SK-N-SH treated with all-trans-retinoic acid at 6 μM for 48 hours (cell line): ENCODE data around the gene CALM3.
"Not testable (repeated sequence)": the region's sequence is repeated elsewhere in the genome, so short reads cannot be mapped to it uniquely, and the experiment has no call there.

Experiments
- ATAC-seq: fragments of 200-7000 bp; cut with Tn5 transposase; 3 replicates; pipeline ENCODE4 v1.9.1; 2020; ENCODE audit warnings: mild to moderate bottlenecking, moderate library complexity
- ARNTL ChIP-seq: fragments of 450-650 bp; formaldehyde crosslinking; IDR thresholded peaks from 2 replicates; pipeline ENCODE4 v1.5.0; 2020; ENCODE audit warnings: low read depth, mild to moderate bottlenecking, moderate library complexity, borderline replicate concordance
- BACH2 ChIP-seq: fragments of 250-450 bp; sonication (Bioruptor Pico); IDR thresholded peaks from 2 replicates; pipeline ENCODE4 v1.9.0; 2021; ENCODE audit warnings: mild to moderate bottlenecking, borderline replicate concordance
- CREB5 ChIP-seq: fragments of 250-450 bp; sonication (Bioruptor Pico); IDR thresholded peaks from 2 replicates; pipeline ENCODE4 v1.5.1; 2020; ENCODE audit warnings: low read depth, mild to moderate bottlenecking, moderate library complexity
- CSDC2 ChIP-seq: fragments of 250-450 bp; sonication (Bioruptor Pico); IDR thresholded peaks from 2 replicates; pipeline ENCODE4 v1.5.0; 2020; ENCODE audit warnings: mild to moderate bottlenecking, moderate library complexity
- ESRRG ChIP-seq: fragments of 250-450 bp; sonication (Bioruptor Pico); IDR thresholded peaks from 2 replicates; pipeline ENCODE4 v1.6.1; 2021; ENCODE audit warnings: mild to moderate bottlenecking
- GLIS3 ChIP-seq: fragments of 250-450 bp; sonication (Bioruptor Pico); IDR thresholded peaks from 2 replicates; pipeline ENCODE4 v1.5.0; 2020; ENCODE audit warnings: mild to moderate bottlenecking, moderate library complexity
- ISL1 ChIP-seq: fragments of 250-450 bp; sonication (Bioruptor Pico); IDR thresholded peaks from 2 replicates; pipeline ENCODE4 v2.1.2; 2022; ENCODE audit warnings: mild to moderate bottlenecking, moderate library complexity
- PATZ1 ChIP-seq: fragments of 250-450 bp; sonication (Bioruptor Pico); IDR thresholded peaks from 2 replicates; pipeline ENCODE4 v1.8.0; 2020; ENCODE audit warnings: mild to moderate bottlenecking, moderate library complexity, borderline replicate concordance
- POU6F1 ChIP-seq: fragments of 250-450 bp; sonication (Bioruptor Pico); IDR thresholded peaks from 2 replicates; pipeline ENCODE4 v1.8.0; 2021; ENCODE audit warnings: low read depth, mild to moderate bottlenecking, moderate library complexity, borderline replicate concordance
- PPARA ChIP-seq: fragments of 250-450 bp; sonication (Bioruptor Pico); IDR thresholded peaks from 2 replicates; pipeline ENCODE4 v1.5.0; 2020; ENCODE audit warnings: mild to moderate bottlenecking, borderline replicate concordance
- SNAI2 ChIP-seq: fragments of 250-450 bp; sonication (Bioruptor Pico); IDR thresholded peaks from 2 replicates; pipeline ENCODE4 v1.5.0; 2020; ENCODE audit warnings: mild to moderate bottlenecking, moderate library complexity
- TCF4 ChIP-seq: fragments of 250-450 bp; sonication (Bioruptor Pico); IDR thresholded peaks from 2 replicates; pipeline ENCODE4 v1.8.0; 2021; ENCODE audit warnings: mild to moderate bottlenecking, moderate library complexity, borderline replicate concordance
- TOX ChIP-seq: fragments of 250-450 bp; sonication (Bioruptor Pico); IDR thresholded peaks from 2 replicates; pipeline ENCODE4 v1.8.0; 2021; ENCODE audit warnings: mild to moderate bottlenecking, moderate library complexity, borderline replicate concordance
- TSHZ2 ChIP-seq: fragments of 250-450 bp; sonication (Bioruptor Pico); IDR thresholded peaks from 2 replicates; pipeline ENCODE4 v1.5.0; 2020; ENCODE audit warnings: mild to moderate bottlenecking, moderate library complexity
- ZC3H10 ChIP-seq: fragments of 250-450 bp; sonication (Bioruptor Pico); IDR thresholded peaks from 2 replicates; pipeline ENCODE4 v1.5.1; 2021; ENCODE audit warnings: mild to moderate bottlenecking, moderate library complexity
- ZFP3 ChIP-seq: fragments of 250-450 bp; sonication (Bioruptor Pico); IDR thresholded peaks from 2 replicates; pipeline ENCODE4 v1.5.0; 2020; ENCODE audit warnings: mild to moderate bottlenecking, moderate library complexity
- ZFP30 ChIP-seq: fragments of 450-650 bp; formaldehyde crosslinking; IDR thresholded peaks from 2 replicates; pipeline ENCODE4 v1.5.0; 2022; ENCODE audit warnings: mild to moderate bottlenecking, moderate library complexity
- ZNF565 ChIP-seq: fragments of 450-650 bp; formaldehyde crosslinking; conservative IDR thresholded peaks from 2 replicates; pipeline ENCODE4 v1.5.0; 2020; ENCODE audit warnings: low read depth, mild to moderate bottlenecking, moderate library complexity
- ZNF70 ChIP-seq: fragments of 450-650 bp; formaldehyde crosslinking; IDR thresholded peaks from 2 replicates; pipeline ENCODE4 v1.5.0; 2020; ENCODE audit warnings: mild to moderate bottlenecking, moderate library complexity
- ZNF8 ChIP-seq: fragments of 450-650 bp; formaldehyde crosslinking; IDR thresholded peaks from 2 replicates; pipeline ENCODE4 v1.5.0; 2020; ENCODE audit warnings: mild to moderate bottlenecking, moderate library complexity

Gene CALM3

GRCh38 chr19:46555628-46556280 is 45.4 kb upstream of the CALM3 start:
- ATAC-seq: no peak
- no peak for TF ChIP-seq ZFP3 (CRISPR knock-in tag)
- TF ChIP-seq PPARA (CRISPR knock-in tag): no peak
- no peak for TF ChIP-seq TOX (CRISPR knock-in tag)
- no peak for TF ChIP-seq ESRRG (CRISPR knock-in tag)
- TF ChIP-seq PATZ1: no peak
- no peak for TF ChIP-seq ZNF8 (CRISPR knock-in tag)
- no peak for TF ChIP-seq ISL1 (CRISPR knock-in tag)
- no peak for TF ChIP-seq TCF4 (CRISPR knock-in tag)
- TF ChIP-seq ZNF70 (CRISPR knock-in tag): no peak
- no peak for TF ChIP-seq TSHZ2 (CRISPR knock-in tag)
- TF ChIP-seq ZC3H10 (CRISPR knock-in tag): no peak
- TF ChIP-seq SNAI2 (CRISPR knock-in tag): no peak
- TF ChIP-seq, all 23 proteins: peak for 0

DNA sequence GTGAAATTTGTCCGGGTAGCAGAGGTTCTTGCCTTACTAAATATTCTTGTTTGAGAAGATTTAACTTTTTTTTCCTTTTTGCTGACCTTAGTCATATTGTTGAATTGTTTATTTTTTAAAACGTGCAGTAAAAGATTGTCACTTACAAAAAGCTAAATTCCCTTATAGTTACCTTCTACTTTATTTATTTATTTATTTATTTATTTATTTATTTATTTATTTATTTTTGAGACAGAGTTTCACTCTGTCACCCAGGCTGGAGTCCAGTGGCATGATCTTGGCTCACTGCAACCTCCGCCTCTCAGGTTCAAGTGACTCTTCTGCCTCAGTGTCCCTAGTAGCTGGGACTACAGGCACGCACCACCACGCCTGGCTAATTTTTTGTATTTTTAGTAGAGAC is 44.7 kb upstream of the CALM3 start:
- ATAC-seq: not testable (repeated sequence)

DNA sequence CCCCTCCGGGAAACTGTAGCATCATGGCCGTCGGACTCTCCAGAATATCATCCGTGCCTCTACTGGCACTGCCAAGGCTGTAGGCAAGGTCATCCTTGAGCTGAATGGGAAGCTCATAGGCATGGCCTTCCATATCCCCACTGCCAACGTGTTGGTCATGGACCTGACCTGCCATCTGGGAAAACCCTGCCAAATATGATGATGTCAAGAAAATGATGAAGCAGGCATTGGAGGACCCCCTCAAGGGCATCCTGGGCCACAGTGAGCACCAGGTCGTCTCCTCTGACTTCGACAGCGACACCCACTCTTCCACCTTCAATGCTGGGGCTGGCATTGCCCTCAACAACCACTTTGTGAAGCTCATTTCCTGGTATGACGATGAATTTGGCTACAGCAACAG is 41.9 kb upstream of the CALM3 start:
- no peak for TF ChIP-seq ZFP30 (CRISPR knock-in tag)

DNA sequence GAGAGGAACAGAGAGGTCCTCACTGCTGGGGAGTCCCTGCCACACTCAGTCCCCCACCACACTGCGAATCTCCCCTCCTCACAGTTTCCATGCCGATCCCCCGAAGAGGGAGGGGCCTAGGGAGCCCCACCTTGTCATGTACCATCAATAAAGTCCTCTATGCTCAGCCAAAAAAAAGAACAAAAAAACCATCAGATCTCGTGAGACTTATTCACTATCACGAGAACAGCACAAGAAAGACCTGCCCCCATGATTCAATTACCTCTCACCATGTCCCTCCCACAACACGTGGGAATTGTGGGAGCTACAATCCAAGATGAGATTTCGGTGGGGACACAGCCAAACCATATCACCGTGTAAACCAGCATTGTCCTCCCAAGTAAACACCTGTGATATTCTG is 41.5 kb upstream of the CALM3 start:
- ATAC-seq: not testable (repeated sequence)

More for the DNA sequence above, 41.9 kb upstream of the CALM3 start:
- no peak for ATAC-seq

GRCh38 chr19:46564701-46565100 is 36.4 kb upstream of the CALM3 start:
- no peak for TF ChIP-seq CREB5
- no peak for TF ChIP-seq ARNTL
- no peak for TF ChIP-seq PATZ1
- no peak for TF ChIP-seq BACH2
- TF ChIP-seq ESRRG (CRISPR knock-in tag): no peak
- no peak for TF ChIP-seq TSHZ2 (CRISPR knock-in tag)
- TF ChIP-seq ZFP30 (CRISPR knock-in tag): no peak
- no peak for TF ChIP-seq ZNF8 (CRISPR knock-in tag)
- no peak for TF ChIP-seq PPARA (CRISPR knock-in tag)
- no peak for TF ChIP-seq TCF4 (CRISPR knock-in tag)
- TF ChIP-seq SNAI2 (CRISPR knock-in tag): no peak
- TF ChIP-seq ZC3H10 (CRISPR knock-in tag): no peak
- TF ChIP-seq POU6F1 (CRISPR knock-in tag): no peak
- no peak for TF ChIP-seq TOX (CRISPR knock-in tag)
- TF ChIP-seq GLIS3 (CRISPR knock-in tag): no peak
- no peak for TF ChIP-seq CSDC2 (CRISPR knock-in tag)
- no peak for TF ChIP-seq ZNF70 (CRISPR knock-in tag)
- TF ChIP-seq ZFP3 (CRISPR knock-in tag): no peak
- no peak for TF ChIP-seq ZNF565 (CRISPR knock-in tag)
- ATAC-seq: no peak
